ENCODE results near the gene SLC25A47.
"Not testable (repeated sequence)": the region's sequence is repeated elsewhere in the genome, so short reads cannot be mapped to it uniquely, and the experiment has no call there.

Gene SLC25A47

DNA sequence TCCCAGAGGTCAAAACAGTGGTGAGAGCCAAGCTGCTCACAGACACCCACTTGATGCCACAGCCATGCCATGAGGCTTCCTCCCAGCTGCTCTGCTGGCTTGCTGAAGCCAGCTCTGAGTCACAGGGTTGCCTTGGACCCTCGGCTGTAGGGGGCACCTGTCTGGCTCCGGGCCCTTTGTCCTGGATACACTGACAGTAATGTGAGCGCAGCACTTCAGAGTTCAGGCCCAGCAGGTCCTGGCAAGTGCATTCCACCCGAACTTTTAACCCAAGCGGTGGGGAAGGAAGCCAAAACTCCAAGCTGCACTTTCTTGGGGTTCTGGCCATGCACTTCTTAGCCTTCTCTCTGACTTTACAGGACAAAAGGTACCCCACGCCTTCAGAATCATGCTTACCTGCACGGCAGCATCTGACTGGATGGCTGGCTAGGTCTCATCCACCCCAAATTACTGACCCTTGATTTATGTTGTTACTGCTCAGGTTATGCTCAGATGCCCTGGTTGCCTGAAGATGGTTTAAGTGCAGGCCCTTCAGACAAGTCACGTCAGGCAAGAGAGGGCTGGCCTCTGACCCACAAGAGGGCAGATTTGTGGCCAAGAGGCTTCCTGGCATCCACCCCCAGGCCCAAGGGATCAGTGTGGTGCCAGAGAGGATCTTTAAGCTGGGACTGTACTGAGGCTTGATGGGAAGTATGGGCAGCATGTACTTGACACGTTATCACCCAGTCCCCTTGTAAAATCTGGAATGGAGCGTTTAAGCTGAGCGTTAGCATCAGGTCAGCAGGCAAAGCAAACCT lies 41.7 kb upstream of the SLC25A47 start:
- TF ChIP-seq, protein P1, sequence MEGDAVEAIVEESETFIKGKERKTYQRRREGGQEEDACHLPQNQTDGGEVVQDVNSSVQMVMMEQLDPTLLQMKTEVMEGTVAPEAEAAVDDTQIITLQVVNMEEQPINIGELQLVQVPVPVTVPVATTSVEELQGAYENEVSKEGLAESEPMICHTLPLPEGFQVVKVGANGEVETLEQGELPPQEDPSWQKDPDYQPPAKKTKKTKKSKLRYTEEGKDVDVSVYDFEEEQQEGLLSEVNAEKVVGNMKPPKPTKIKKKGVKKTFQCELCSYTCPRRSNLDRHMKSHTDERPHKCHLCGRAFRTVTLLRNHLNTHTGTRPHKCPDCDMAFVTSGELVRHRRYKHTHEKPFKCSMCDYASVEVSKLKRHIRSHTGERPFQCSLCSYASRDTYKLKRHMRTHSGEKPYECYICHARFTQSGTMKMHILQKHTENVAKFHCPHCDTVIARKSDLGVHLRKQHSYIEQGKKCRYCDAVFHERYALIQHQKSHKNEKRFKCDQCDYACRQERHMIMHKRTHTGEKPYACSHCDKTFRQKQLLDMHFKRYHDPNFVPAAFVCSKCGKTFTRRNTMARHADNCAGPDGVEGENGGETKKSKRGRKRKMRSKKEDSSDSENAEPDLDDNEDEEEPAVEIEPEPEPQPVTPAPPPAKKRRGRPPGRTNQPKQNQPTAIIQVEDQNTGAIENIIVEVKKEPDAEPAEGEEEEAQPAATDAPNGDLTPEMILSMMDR (IDR thresholded peaks at IDR 0.05; ENCODE audit: control extremely low read depth, extremely low read depth, low read depth, missing control alignments), result no peak
- no peak for DNase-seq (ENCODE audit: extremely low spot score)
- POLR2A ChIA-PET, result no interaction called here
- CTCF ChIA-PET, result interaction anchor here (1.0 to 7.0 kb wide), 5 partner anchors 13 to 39 kb away, joined by 3 to 121 read pairs (median 6); no protein-coding TSS in a partner anchor

DNA sequence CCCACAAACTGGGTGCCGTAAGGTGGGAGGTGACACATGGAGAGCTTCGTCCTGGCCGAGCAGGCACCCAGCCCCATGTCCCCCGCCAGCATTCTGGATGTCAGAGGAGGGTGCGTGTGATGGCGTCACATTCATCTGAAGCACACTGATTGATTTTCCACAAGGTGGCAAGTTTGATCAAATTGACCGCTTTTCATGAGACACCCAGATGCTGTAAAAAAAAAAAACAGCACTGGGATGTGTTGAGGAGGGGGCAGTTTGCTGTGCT lies 41.1 kb upstream of the SLC25A47 start:
- DNase-seq (ENCODE audit: extremely low spot score), result no peak
- POLR2A ChIA-PET, result interaction anchor here (1.0 kb wide), 1 partner anchor 41 kb away, joined by 3 read pairs; no protein-coding TSS in a partner anchor
- CTCF ChIA-PET, result interaction anchor here (1.0 to 7.0 kb wide), 6 partner anchors 14 to 109 kb away, joined by 3 to 121 read pairs (median 4); no protein-coding TSS in a partner anchor
- TF ChIP-seq, protein P1 (IDR thresholded peaks at IDR 0.05; ENCODE audit: control extremely low read depth, extremely low read depth, low read depth, missing control alignments), result no peak

DNA sequence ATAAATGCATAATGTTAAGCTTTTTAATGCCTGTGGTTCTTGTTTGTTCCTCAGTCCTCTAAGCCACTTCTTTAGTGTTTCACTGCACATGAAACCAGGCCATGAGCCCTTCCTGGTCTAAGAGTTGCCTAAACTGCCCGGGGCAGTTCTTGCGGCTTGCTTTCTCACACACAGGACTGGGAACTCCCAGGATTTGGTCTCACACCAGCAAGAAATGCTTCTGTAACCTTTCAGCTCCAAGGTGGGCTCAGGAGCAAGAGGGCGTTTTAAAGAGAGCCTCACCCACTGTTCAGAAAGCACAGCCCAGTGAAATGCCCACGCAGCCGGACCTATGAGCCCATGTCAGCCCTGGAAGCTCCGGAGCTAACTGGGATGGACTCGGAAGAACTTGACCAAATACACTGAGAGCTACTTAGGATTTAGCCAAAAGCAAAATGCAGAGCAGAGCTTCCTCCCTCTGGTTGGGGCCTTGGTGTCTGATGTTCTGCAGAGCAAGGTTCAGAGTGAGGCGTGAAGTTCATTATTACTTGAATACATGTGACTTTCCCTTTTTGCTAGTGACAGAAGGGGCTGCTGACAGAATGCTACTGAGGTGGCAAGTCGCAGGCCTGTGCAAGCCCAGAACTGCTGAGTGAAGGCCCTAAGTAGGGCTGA lies 40.2 kb upstream of the SLC25A47 start:
- TF ChIP-seq, protein P1 (IDR thresholded peaks at IDR 0.05; ENCODE audit: control extremely low read depth, extremely low read depth, low read depth, missing control alignments), result no peak
- POLR2A ChIA-PET, result interaction anchor here (0.5 to 1.0 kb wide), 2 partner anchors 34 to 42 kb away, joined by 3 to 4 read pairs; no protein-coding TSS in a partner anchor
- no peak for DNase-seq (ENCODE audit: extremely low spot score)
- CTCF ChIA-PET, result interaction anchor here (0.7 to 7.0 kb wide), 11 partner anchors 8 to 207 kb away, joined by 3 to 121 read pairs (median 6); no protein-coding TSS in a partner anchor

DNA sequence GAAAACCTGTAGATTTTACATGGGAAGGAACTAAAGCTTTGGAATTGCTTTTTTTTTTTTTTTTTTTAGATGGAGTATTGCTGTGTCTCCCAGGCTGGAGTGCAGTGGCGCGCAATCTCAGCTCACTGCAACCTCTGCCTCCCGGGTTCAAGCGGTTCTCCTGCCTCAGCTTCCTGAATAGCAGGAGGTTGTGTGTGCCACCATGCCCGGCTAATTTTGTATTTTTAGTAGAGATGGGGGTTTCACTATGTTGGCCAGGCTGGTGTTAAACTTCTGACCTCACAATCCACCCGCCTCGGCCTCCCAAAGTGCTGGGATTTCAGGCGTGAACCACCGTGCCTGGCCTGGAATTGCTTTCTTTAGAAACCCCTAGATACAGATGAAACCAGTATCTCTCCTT lies 39.7 kb upstream of the SLC25A47 start:
- not testable (repeated sequence) for DNase-seq (ENCODE audit: extremely low spot score)
- POLR2A ChIA-PET, result interaction anchor here (0.5 kb wide), 1 partner anchor 34 kb away, joined by 4 read pairs; no protein-coding TSS in a partner anchor
- CTCF ChIA-PET, result interaction anchor here (0.7 to 7.0 kb wide), 14 partner anchors 8 to 208 kb away, joined by 3 to 121 read pairs (median 8); no protein-coding TSS in a partner anchor

DNA sequence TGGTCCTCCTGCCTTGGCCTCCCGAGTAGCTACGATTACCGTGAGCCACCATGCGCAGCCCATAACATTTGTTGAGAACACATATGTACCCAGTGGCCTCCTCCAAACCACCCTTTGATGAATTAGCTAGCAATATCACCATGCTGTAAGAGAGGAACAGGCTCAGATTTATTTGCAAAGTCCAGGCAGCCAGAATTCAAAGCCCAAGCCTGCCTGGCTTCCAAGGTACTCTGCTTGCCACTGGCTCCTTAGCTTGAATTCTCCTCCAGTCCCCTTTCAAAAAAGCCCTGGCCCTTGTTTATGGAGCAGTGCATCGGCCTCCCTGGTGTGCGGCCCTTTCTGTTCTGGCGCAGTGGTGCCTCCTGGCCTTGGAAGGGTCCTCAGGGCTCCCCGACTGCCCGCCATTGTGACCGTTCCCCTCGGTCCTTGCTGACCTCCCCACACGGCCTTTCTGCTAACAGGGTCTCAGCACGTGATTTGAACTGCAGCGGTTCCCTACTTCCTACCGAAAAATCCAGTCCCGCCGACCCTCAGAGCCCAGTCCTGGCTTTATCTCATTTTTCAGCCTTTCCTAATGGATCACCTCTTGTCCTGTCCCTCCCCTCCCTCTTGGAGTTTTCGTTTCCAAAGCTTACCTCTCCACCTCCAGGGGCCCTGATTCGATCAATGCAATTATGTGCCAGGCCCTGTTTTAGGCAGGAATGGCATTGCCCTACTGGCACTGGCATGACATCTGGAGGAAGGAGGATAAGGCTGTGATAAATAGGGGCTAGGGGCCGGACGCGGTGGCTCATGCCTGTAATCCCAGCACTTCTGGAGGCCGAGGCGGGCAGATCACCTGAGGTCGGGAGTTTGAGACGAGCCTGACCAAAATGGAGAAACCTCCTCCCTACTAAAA lies 38.9 kb upstream of the SLC25A47 start:
- ChIA-PET POLR2A (no interaction called here), CTCF (interaction anchor here (0.6 to 7.0 kb wide), 24 partner anchors 9 to 215 kb away, joined by 3 to 121 read pairs (median 6); a partner anchor contains a TSS)
- no peak for DNase-seq (ENCODE audit: extremely low spot score)
- TF ChIP-seq, protein P1 (IDR thresholded peaks at IDR 0.05; ENCODE audit: control extremely low read depth, extremely low read depth, low read depth, missing control alignments), result no peak

DNA sequence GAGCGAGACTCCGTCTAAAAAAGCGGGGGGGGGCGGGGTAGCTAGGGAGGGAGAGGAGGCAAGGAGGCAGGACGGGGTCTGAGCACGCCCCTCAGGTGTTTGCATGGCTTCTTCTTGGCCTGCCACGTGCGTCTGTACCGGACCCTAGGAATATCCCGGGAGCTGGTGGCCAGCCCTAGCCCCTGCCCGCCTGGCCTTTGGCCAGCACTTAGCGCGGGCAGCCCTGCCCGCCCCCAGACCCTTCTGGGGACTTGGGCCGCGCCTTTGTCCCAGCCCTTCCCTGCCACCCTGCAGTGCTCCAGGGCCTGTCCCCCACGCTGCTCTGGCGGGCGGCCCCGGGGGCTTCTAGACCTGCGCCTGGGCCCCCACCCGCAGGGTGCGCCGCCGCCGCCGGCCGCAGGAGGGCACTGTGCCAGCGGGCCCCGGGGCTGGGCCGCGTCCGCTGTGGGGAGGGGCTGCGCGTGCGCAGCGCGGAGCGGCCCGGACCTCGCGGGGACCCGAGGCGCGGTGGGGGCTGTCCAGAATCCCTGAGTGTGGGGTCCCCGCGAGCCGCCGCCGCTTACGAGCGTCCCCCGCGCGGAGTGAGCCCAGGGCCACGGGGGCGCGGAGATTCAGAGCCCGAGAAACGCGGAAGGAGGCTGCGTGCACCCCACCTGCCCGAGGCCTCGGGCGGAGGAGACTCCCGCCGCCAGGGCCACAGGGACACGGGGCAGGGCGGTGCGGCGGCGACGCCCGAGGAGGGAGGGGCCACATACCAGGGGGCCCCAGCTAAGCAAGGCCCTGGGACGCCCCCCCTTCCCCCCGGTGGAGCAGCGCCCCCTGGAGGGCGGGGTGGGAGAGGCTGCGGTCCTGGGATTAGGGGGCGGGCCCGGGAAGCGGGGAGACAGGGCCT lies 37.9 kb upstream of the SLC25A47 start:
- DNase-seq (ENCODE audit: extremely low spot score), result peak; percentile 96
- CTCF ChIA-PET, result interaction anchor here (0.6 to 7.0 kb wide), 35 partner anchors 10 to 360 kb away, joined by 3 to 121 read pairs (median 4); partner anchors contain the start of gene SLC25A47
- POLR2A ChIA-PET, result interaction anchor here (0.6 kb wide), 1 partner anchor 777 kb away, joined by 4 read pairs; no protein-coding TSS in a partner anchor
- TF ChIP-seq, protein P1 (IDR thresholded peaks at IDR 0.05; ENCODE audit: control extremely low read depth, extremely low read depth, low read depth, missing control alignments), result peak; percentile 90

All from GM10248 (cell line).